GM18909 (cell line): Measurements from ENCODE around the gene FBXL2.
A peak's percentile ranks its signal among the peaks of the same experiment; 100 is the strongest.

Experiments used
- ATAC-seq: cut with Tn5 transposase; IDR thresholded peaks from one replicate; pipeline ENCODE4 v1.9.1; 2021; ENCODE audit warnings: mild to moderate bottlenecking; ENCODE audit not compliant: unreplicated experiment, poor library complexity

Gene FBXL2

GRCh38 chr3:33277193-33277882 is at the start of gene FBXL2:
Gene FBXL2 (plus strand): TSS chr3:33277442. CDS start chr3:33277513, 71 bp downstream.
- ATAC-seq, result peak; percentile 76

- no peak for ATAC-seq
Measured at GRCh38 chr3:33229066-33229465, 48.2 kb upstream of the FBXL2 start.

- ATAC-seq, result no peak
Measured at GRCh38 chr3:33229947-33230346, 47.3 kb upstream of the FBXL2 start.

- no peak for ATAC-seq
Measured at GRCh38 chr3:33231756-33232465, 45.3 kb upstream of the FBXL2 start.

GRCh38 chr3:33233884-33234283 is 43.4 kb upstream of the FBXL2 start:
- ATAC-seq, result no peak

GRCh38 chr3:33236005-33236404 is 41.2 kb upstream of the FBXL2 start:
- ATAC-seq, result no peak

GRCh38 chr3:33237439-33237838 is 39.8 kb upstream of the FBXL2 start:
- no peak for ATAC-seq

GRCh38 chr3:33238923-33239322 is 38.3 kb upstream of the FBXL2 start:
- no peak for ATAC-seq

GRCh38 chr3:33240261-33240660 is 37.0 kb upstream of the FBXL2 start:
- no peak for ATAC-seq

- no peak for ATAC-seq
Measured at GRCh38 chr3:33246786-33247185, 30.5 kb upstream of the FBXL2 start.

GRCh38 chr3:33250712-33251111 is 26.5 kb upstream of the FBXL2 start:
- no peak for ATAC-seq

- ATAC-seq, result no peak
Measured at GRCh38 chr3:33256249-33256648, 21.0 kb upstream of the FBXL2 start.

- ATAC-seq, result no peak
Measured at GRCh38 chr3:33260104-33260503, 17.1 kb upstream of the FBXL2 start.

GRCh38 chr3:33269385-33269784 is 7.9 kb upstream of the FBXL2 start:
- no peak for ATAC-seq

GRCh38 chr3:33271324-33271723 is 5.9 kb upstream of the FBXL2 start:
- no peak for ATAC-seq

GRCh38 chr3:33273628-33274027 is 3.6 kb upstream of the FBXL2 start:
- no peak for ATAC-seq

GRCh38 chr3:33278163-33278562 is 921 bp downstream of the FBXL2 start:
- no peak for ATAC-seq

GRCh38 chr3:33287672-33288282 is 10.5 kb downstream of the FBXL2 start:
- no peak for ATAC-seq

GRCh38 chr3:33299395-33300081 is 22.3 kb downstream of the FBXL2 start:
- no peak for ATAC-seq

- ATAC-seq, result no peak
Measured at GRCh38 chr3:33312361-33312760, 35.1 kb downstream of the FBXL2 start.

GRCh38 chr3:33313331-33313730 is 36.1 kb downstream of the FBXL2 start:
- no peak for ATAC-seq
